ENCODE measurements around the gene TLCD4. TPM values are rescaled to one million over a fixed set of nuclear protein-coding genes. Genes with fewer than 3 reads are reported as not detected.

The TLCD4 gene
- total and polyA plus RNA-seq, 2 of the 8 experiments (the other 6 are each of a cell fraction or from before 2014, with no cell fraction given), result 0.79 to 4.2 TPM

GRCh38 chr1:95146637-95147036 lies 29.5 kb downstream of the TLCD4 start:
- H4K5ac ChIP-seq (ENCODE audit: insufficient read length, low read depth, low read length), result no peak overlapping the region
- H2BK5ac ChIP-seq (ENCODE audit: low read depth, low read length), result no peak overlapping the region
- no peak overlapping the region for H3K4me3 ChIP-seq (ENCODE audit: extremely low read depth in 1 of 4, insufficient read depth in 2 of 4, low read depth in 3 of 4, low read length in 4 of 4)
- no peak overlapping the region for H3K27ac ChIP-seq (ENCODE audit: low read depth, low read length)
- H3K18ac ChIP-seq (ENCODE audit: extremely low read depth, low read length), result no peak overlapping the region
- no peak overlapping the region for H3K56ac ChIP-seq (replicated peaks; ENCODE audit: insufficient read length, low read depth, low read length)
- FAIRE-seq (no peak), DNase-seq (ENCODE audit: low read depth in 1 of 2, low spot score in 2 of 2) (no peak)
- H2BK120ac ChIP-seq (replicated peaks; ENCODE audit: low read depth, low read length), result no peak overlapping the region
- H3K9ac ChIP-seq (replicated peaks in 1 of 4; ENCODE audit: extremely low read depth in 1 of 4, low read depth in 3 of 4, low read length in 3 of 4), result no peak overlapping the region
- no peak overlapping the region for H3K4ac ChIP-seq (replicated peaks; ENCODE audit: insufficient read length, low read depth, low read length)
- no peak overlapping the region for H3K23ac ChIP-seq (ENCODE audit: insufficient read length)
- no peaks in the 10 kb centered on the region for H3K9me3 ChIP-seq (ENCODE audit: insufficient read depth in 2 of 2, low read depth in 1 of 2, low read length in 1 of 2)
- no peaks in the 10 kb centered on the region for H3K79me1 ChIP-seq (ENCODE audit: low read depth, low read length)
- ChIA-PET POLR2A (ENCODE audit: partially characterized antibody) (interaction anchor here (0.7 kb wide), 1 partner anchor 1726 kb away, joined by 5 read pairs; no protein-coding TSS in a partner anchor), CTCF (ENCODE audit: partially characterized antibody) (interaction anchor here (0.7 kb wide), 1 partner anchor 592 kb away, joined by 3 read pairs; no protein-coding TSS in a partner anchor)
- H2BK20ac ChIP-seq (ENCODE audit: low read length), result no peak overlapping the region
- no peaks in the 10 kb centered on the region for H3K79me2 ChIP-seq (ENCODE audit: control insufficient read depth in 1 of 2, insufficient read depth in 2 of 2, low read length in 2 of 2)
- H4K91ac ChIP-seq (replicated peaks; ENCODE audit: insufficient read length, low read length), result no peak overlapping the region
- H3K27me3 ChIP-seq (replicated peaks in 1 of 4; ENCODE audit: control insufficient read depth in 3 of 4, extremely low read depth in 1 of 4, insufficient read depth in 3 of 4, low read length in 3 of 4), result no peaks in the 10 kb centered on the region
- 0 out of 7 replicates have a peak, but pooled peaks cover 0 to 3% (median 0%) of the 10 kb centered on the region in 4 experiments for H3K4me1 ChIP-seq (replicated peaks in 1 of 4; ENCODE audit: control insufficient read depth in 3 of 4, insufficient read depth in 4 of 4, low read length in 3 of 4)
- no peaks in the 10 kb centered on the region for H4K20me1 ChIP-seq (replicated peaks in 1 of 2; ENCODE audit: control insufficient read depth in 1 of 2, insufficient read depth in 2 of 2, low read length in 2 of 2)
- no peaks in the 10 kb centered on the region for H3K36me3 ChIP-seq (ENCODE audit: control insufficient read depth in 2 of 4, insufficient read depth in 4 of 4, low read length in 3 of 4)
- H2BK12ac ChIP-seq (ENCODE audit: low read depth, low read length), result no peak overlapping the region
- no peaks in the 10 kb centered on the region for H3K23me2 ChIP-seq (ENCODE audit: low read depth, low read length)
- no peak overlapping the region for H3K4me2 ChIP-seq (ENCODE audit: insufficient read depth in 1 of 2, low read depth in 2 of 2, low read length in 2 of 2)
- TF ChIP-seq KDM5A (IDR thresholded peaks at IDR 0.05; ENCODE audit: low read length), result no peak
- TF ChIP-seq ZNF274 (IDR thresholded peaks at IDR 0.05; ENCODE audit: borderline replicate concordance, extremely low read depth, low read length), result no peak
- no peak for TF ChIP-seq JUND (IDR thresholded peaks at IDR 0.05; ENCODE audit: low read length)
- TF ChIP-seq CTBP2 (IDR thresholded peaks at IDR 0.05; ENCODE audit: borderline replicate concordance, insufficient read depth, insufficient read length, low read length), result no peak
- no peak for TF ChIP-seq E2F6 (IDR thresholded peaks at IDR 0.05)
- TF ChIP-seq CHD2 (IDR thresholded peaks at IDR 0.05; ENCODE audit: low read length), result no peak
- no peak overlapping the region for H2BK15ac ChIP-seq (ENCODE audit: low read length)
- H2AFZ ChIP-seq (ENCODE audit: low read length), result no peak overlapping the region
- no peak overlapping the region for H4K8ac ChIP-seq (ENCODE audit: extremely low read depth, insufficient read depth, low read length)
- no peak overlapping the region for H3K14ac ChIP-seq (ENCODE audit: insufficient read length)
- H2AK5ac ChIP-seq (ENCODE audit: low read depth, low read length), result no peak overlapping the region

Data from H1 (cell line).